HepG2 (cell line): Measurements from ENCODE around the gene RNU7-1. TPM values are rescaled to one million over a fixed set of nuclear protein-coding genes. Genes with fewer than 3 reads are reported as not detected.

Source experiments
- CCAR2 ChIP-seq: fragments of 200-400 bp; formaldehyde crosslinking; optimal IDR thresholded peaks from 2 replicates; pipeline ENCODE3; 2018; ENCODE audit warnings: low read depth, mild to moderate bottlenecking, low read length, moderate library complexity
- CSRNP2 ChIP-seq: sonication (generic); formaldehyde crosslinking; conservative IDR thresholded peaks from 2 replicates; pipeline ENCODE4 v1.8.0; 2022; ENCODE audit warnings: low read depth, missing genetic modification reagents
- HIC2 ChIP-seq: sonication (generic); formaldehyde crosslinking; IDR thresholded peaks from 2 replicates; pipeline ENCODE4 v1.9.0; 2022; ENCODE audit warnings: low read depth, missing genetic modification reagents
- KLF12 ChIP-seq: sonication (generic); formaldehyde crosslinking; IDR thresholded peaks from 2 replicates; pipeline ENCODE4 v1.4.0; 2020; ENCODE audit warnings: missing genetic modification reagents, borderline replicate concordance
- MED8 ChIP-seq: sonication (generic); formaldehyde crosslinking; IDR thresholded peaks from 2 replicates; pipeline ENCODE4 v1.8.1; 2023; ENCODE audit warnings: mild to moderate bottlenecking, missing genetic modification reagents; ENCODE audit not compliant: insufficient replicate concordance
- MTA1 ChIP-seq: sonication (generic); formaldehyde crosslinking; IDR thresholded peaks from 2 replicates; pipeline ENCODE4 v1.4.0; 2020; ENCODE audit warnings: missing genetic modification reagents, mild to moderate bottlenecking, borderline replicate concordance
- RARA ChIP-seq: IDR thresholded peaks from 2 replicates; pipeline ENCODE4 v1.6.1; 2016; ENCODE audit warnings: missing genetic modification reagents, missing compliant biosample characterization
- RELA ChIP-seq: sonication (generic); formaldehyde crosslinking; IDR thresholded peaks from 2 replicates; pipeline ENCODE4 v1.4.0; 2020; ENCODE audit warnings: missing genetic modification reagents
- ZFP41 ChIP-seq: sonication (generic); formaldehyde crosslinking; IDR thresholded peaks from 2 replicates; pipeline ENCODE4 v1.4.0; 2020; ENCODE audit warnings: mild to moderate bottlenecking, missing genetic modification reagents, borderline replicate concordance
- ZNF256 ChIP-seq: sonication (generic); formaldehyde crosslinking; conservative IDR thresholded peaks from 2 replicates; pipeline ENCODE4 v1.4.0; 2020; ENCODE audit warnings: missing genetic modification reagents
- ZNF333 ChIP-seq: sonication (generic); formaldehyde crosslinking; IDR thresholded peaks from 2 replicates; pipeline ENCODE4 v1.4.0; 2020; ENCODE audit warnings: mild to moderate bottlenecking, missing genetic modification reagents, borderline replicate concordance
- ZNF572 ChIP-seq: sonication (generic); formaldehyde crosslinking; IDR thresholded peaks from 2 replicates; pipeline ENCODE4 v1.5.1; 2020; ENCODE audit warnings: mild to moderate bottlenecking, missing genetic modification reagents
- polyA plus RNA-seq, 8 experiments: library from polyadenylated mRNA; depleted of rRNA in 3 of 8; stranded (reverse) in 7 of 8; unstranded in 1 of 8; fragments of >200 nt; fragmentation: Illumina TruSeq in 4 of 8; extraction: Trizol in 4 of 8; gene quantifications; 2 replicates each; pipeline versions ENCODE4 v1.2.1 to v1.2.3, GENCODE V29; 2011 to 2016; ENCODE audit warnings: low read depth in 4 of 8, missing spikeins in 1 of 8, mixed read lengths in 1 of 8; ENCODE audit not compliant: insufficient read depth in 1 of 8
- total RNA-seq, 5 experiments: library from RNA; depleted of rRNA; stranded (reverse); fragments of >200 nt; fragmentation: Illumina TruSeq; extraction: Trizol; gene quantifications; 2 replicates each; pipeline ENCODE4 v1.2.3, GENCODE V29; 2016; ENCODE audit warnings: low read depth in 1 of 5
- TF ChIP-seq, protein P1 (sequence below): sonication (generic); formaldehyde crosslinking; IDR thresholded peaks from 2 replicates; pipeline ENCODE4 v1.5.1; 2020; ENCODE audit warnings: missing genetic modification reagents, mild to moderate bottlenecking, borderline replicate concordance
- TF ChIP-seq, protein P2 (sequence below): sonication (generic); formaldehyde crosslinking; IDR thresholded peaks from 2 replicates; pipeline ENCODE4 v1.5.0; 2020; ENCODE audit warnings: mild to moderate bottlenecking, missing genetic modification reagents, borderline replicate concordance

RNU7-1 gene
- total and polyA plus RNA-seq, 2 of the 13 experiments (the other 11 are each of a cell fraction or from before 2014, with no cell fraction given), result not detected

DNA sequence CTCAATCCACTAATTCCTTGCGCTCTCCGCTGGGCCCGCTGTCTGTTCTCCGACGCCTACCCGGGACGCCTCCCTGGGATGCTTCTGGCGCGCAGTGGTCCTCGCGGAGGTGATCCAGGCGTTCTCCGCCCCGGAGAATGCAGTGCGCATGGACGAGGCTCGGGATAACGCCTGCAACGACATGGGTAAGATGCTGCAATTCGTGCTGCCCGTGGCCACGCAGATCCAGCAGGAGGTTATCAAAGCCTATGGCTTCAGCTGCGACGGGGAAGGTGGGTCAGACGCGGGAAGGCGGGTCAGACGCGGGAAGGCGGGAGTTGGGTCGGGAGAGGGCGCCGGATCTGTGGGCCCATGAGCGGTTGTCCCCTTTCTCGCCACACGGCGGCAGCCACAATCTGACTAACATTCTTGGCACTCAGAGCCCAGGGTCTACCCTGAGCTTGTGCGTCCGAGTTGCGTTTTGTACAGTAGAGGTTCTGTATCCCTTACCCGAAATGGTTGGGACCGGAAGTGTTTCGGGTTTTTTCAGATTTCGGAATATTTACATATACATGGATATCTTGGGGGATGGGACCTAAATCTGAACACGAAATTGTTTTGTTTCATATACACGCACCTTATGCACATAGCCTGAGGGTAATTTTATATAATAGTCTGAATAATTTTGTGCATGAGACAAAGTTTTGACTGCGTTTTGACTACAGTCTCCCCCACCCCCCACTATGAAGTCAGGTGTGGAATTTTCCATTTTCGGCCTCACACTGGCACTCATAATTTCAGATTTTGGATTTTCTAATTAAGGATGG, 968 bp downstream of the RNU7-1 start (continued):
- TF ChIP-seq MTA1 (no peak; the same call in 1 of the 2 replicates), ZFP41 (CRISPR knock-in tag) (no peak), CCAR2 (no peak), ZNF572 (CRISPR knock-in tag) (peak; percentile 43; the same call in 1 of the 2 replicates), RARA (CRISPR knock-in tag) (0 out of 2 replicates have a peak, but pooled peaks have one; percentile 44), RELA (no peak), HIC2 (CRISPR knock-in tag) (no peak), KLF12 (CRISPR knock-in tag) (peak; percentile 78; the same call in 1 of the 2 replicates), CSRNP2 (CRISPR knock-in tag) (no peak), ZNF333 (no peak; the same call in 1 of the 2 replicates), ZNF256 (CRISPR knock-in tag) (no peak; the same call in 1 of the 2 replicates), MED8 (CRISPR knock-in tag) (no peak)
- TF ChIP-seq, protein P1, sequence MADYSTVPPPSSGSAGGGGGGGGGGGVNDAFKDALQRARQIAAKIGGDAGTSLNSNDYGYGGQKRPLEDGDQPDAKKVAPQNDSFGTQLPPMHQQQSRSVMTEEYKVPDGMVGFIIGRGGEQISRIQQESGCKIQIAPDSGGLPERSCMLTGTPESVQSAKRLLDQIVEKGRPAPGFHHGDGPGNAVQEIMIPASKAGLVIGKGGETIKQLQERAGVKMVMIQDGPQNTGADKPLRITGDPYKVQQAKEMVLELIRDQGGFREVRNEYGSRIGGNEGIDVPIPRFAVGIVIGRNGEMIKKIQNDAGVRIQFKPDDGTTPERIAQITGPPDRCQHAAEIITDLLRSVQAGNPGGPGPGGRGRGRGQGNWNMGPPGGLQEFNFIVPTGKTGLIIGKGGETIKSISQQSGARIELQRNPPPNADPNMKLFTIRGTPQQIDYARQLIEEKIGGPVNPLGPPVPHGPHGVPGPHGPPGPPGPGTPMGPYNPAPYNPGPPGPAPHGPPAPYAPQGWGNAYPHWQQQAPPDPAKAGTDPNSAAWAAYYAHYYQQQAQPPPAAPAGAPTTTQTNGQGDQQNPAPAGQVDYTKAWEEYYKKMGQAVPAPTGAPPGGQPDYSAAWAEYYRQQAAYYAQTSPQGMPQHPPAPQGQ (CRISPR knock-in tag), result no peak
- TF ChIP-seq, protein P2, sequence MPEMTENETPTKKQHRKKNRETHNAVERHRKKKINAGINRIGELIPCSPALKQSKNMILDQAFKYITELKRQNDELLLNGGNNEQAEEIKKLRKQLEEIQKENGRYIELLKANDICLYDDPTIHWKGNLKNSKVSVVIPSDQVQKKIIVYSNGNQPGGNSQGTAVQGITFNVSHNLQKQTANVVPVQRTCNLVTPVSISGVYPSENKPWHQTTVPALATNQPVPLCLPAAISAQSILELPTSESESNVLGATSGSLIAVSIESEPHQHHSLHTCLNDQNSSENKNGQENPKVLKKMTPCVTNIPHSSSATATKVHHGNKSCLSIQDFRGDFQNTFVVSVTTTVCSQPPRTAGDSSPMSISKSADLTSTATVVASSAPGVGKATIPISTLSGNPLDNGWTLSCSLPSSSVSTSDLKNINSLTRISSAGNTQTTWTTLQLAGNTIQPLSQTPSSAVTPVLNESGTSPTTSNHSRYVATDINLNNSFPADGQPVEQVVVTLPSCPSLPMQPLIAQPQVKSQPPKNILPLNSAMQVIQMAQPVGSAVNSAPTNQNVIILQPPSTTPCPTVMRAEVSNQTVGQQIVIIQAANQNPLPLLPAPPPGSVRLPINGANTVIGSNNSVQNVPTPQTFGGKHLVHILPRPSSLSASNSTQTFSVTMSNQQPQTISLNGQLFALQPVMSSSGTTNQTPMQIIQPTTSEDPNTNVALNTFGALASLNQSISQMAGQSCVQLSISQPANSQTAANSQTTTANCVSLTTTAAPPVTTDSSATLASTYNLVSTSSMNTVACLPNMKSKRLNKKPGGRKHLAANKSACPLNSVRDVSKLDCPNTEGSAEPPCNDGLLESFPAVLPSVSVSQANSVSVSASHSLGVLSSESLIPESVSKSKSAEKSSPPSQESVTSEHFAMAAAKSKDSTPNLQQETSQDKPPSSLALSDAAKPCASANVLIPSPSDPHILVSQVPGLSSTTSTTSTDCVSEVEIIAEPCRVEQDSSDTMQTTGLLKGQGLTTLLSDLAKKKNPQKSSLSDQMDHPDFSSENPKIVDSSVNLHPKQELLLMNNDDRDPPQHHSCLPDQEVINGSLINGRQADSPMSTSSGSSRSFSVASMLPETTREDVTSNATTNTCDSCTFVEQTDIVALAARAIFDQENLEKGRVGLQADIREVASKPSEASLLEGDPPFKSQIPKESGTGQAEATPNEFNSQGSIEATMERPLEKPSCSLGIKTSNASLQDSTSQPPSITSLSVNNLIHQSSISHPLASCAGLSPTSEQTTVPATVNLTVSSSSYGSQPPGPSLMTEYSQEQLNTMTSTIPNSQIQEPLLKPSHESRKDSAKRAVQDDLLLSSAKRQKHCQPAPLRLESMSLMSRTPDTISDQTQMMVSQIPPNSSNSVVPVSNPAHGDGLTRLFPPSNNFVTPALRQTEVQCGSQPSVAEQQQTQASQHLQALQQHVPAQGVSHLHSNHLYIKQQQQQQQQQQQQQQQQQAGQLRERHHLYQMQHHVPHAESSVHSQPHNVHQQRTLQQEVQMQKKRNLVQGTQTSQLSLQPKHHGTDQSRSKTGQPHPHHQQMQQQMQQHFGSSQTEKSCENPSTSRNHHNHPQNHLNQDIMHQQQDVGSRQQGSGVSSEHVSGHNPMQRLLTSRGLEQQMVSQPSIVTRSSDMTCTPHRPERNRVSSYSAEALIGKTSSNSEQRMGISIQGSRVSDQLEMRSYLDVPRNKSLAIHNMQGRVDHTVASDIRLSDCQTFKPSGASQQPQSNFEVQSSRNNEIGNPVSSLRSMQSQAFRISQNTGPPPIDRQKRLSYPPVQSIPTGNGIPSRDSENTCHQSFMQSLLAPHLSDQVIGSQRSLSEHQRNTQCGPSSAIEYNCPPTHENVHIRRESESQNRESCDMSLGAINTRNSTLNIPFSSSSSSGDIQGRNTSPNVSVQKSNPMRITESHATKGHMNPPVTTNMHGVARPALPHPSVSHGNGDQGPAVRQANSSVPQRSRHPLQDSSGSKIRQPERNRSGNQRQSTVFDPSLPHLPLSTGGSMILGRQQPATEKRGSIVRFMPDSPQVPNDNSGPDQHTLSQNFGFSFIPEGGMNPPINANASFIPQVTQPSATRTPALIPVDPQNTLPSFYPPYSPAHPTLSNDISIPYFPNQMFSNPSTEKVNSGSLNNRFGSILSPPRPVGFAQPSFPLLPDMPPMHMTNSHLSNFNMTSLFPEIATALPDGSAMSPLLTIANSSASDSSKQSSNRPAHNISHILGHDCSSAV (CRISPR knock-in tag), result no peak
